ENCODE results near the gene GALNT17.

- TF ChIP-seq CTCF (optimal IDR thresholded peaks at IDR 0.05 in 1 of 3, IDR thresholded peaks at IDR 0.05 in 1 of 3, conservative IDR thresholded peaks at IDR 0.05 in 1 of 3; ENCODE audit: extremely low read depth in 1 of 3, insufficient read depth in 2 of 3, low read length in 3 of 3) (no peak), EZH2 (IDR thresholded peaks at IDR 0.05; ENCODE audit: low read length) (no peak)
Measured at GRCh38 chr7:71403202-71403946, 271.4 kb downstream of the GALNT17 start.
